HepG2 (cell line): Measurements from ENCODE around the gene TUBB4A. TPM values are rescaled to one million over a fixed set of nuclear protein-coding genes. Genes with fewer than 3 reads are reported as not detected.

Experiments
- KDM2A ChIP-seq: sonication (generic); formaldehyde crosslinking; IDR thresholded peaks from 2 replicates; pipeline ENCODE4 v1.4.0; 2020; ENCODE audit warnings: low read depth, missing genetic modification reagents, borderline replicate concordance
- MAFK ChIP-seq, 2 experiments: IDR thresholded peaks in 1 of 2; conservative IDR thresholded peaks in 1 of 2; 2 replicates each; pipeline ENCODE4 v1.6.1; 2011; ENCODE audit warnings: improper control_type of control experiment in 2 of 2, low read length in 2 of 2
- MBNL3 ChIP-seq: fragments of 250-450 bp; sonication (Bioruptor Pico); conservative IDR thresholded peaks from 2 replicates; pipeline ENCODE4 v1.8.0; 2022; ENCODE audit warnings: mild to moderate bottlenecking, inconsistent platforms
- MTF1 ChIP-seq: sonication (generic); formaldehyde crosslinking; IDR thresholded peaks from 2 replicates; pipeline ENCODE4 v1.5.0; 2020; ENCODE audit warnings: missing genetic modification reagents
- NCOR1 ChIP-seq: fragments of 200-600 bp; sonication (generic); IDR thresholded peaks from 2 replicates; pipeline ENCODE4 v1.7.0; 2017; ENCODE audit warnings: antibody characterized with exemption, low read length, borderline replicate concordance
- POLR2G ChIP-seq: fragments of 200-400 bp; formaldehyde crosslinking; IDR thresholded peaks from 2 replicates; pipeline ENCODE4 v1.6.1; 2018; ENCODE audit warnings: mild to moderate bottlenecking, low read depth, low read length, moderate library complexity
- PREB ChIP-seq: sonication (generic); formaldehyde crosslinking; IDR thresholded peaks from 2 replicates; pipeline ENCODE4 v1.4.0; 2020; ENCODE audit warnings: missing genetic modification reagents
- REST ChIP-seq, 2 experiments: IDR thresholded peaks; 2 replicates each; pipeline ENCODE4 v1.6.1; 2011 to 2012; ENCODE audit warnings: low read length in 2 of 2, borderline replicate concordance in 1 of 2, low read depth in 1 of 2, mild to moderate bottlenecking in 1 of 2, moderate library complexity in 1 of 2
- RFXAP ChIP-seq: sonication (generic); formaldehyde crosslinking; IDR thresholded peaks from 2 replicates; pipeline ENCODE4 v1.4.0; 2020; ENCODE audit warnings: missing genetic modification reagents, borderline replicate concordance
- SP2 ChIP-seq: sonication (generic); formaldehyde crosslinking; IDR thresholded peaks from 2 replicates; pipeline ENCODE4 v1.5.1; 2020; ENCODE audit warnings: mild to moderate bottlenecking, missing genetic modification reagents
- TBX2 ChIP-seq: sonication (generic); formaldehyde crosslinking; IDR thresholded peaks from 2 replicates; pipeline ENCODE4 v1.5.0; 2020; ENCODE audit warnings: missing genetic modification reagents, mild to moderate bottlenecking, borderline replicate concordance
- XRCC5 ChIP-seq: fragments of 200-400 bp; formaldehyde crosslinking; optimal IDR thresholded peaks from 2 replicates; pipeline ENCODE3; 2017; ENCODE audit warnings: mild to moderate bottlenecking, low read length
- ZNF12 ChIP-seq: sonication (generic); formaldehyde crosslinking; IDR thresholded peaks from 2 replicates; pipeline ENCODE4 v1.5.0; 2020; ENCODE audit warnings: missing genetic modification reagents
- ZNF484 ChIP-seq: sonication (generic); formaldehyde crosslinking; IDR thresholded peaks from 2 replicates; pipeline ENCODE4 v1.5.1; 2020; ENCODE audit warnings: mild to moderate bottlenecking, low read depth, missing genetic modification reagents, borderline replicate concordance
- ZNF512 ChIP-seq: sonication (generic); formaldehyde crosslinking; IDR thresholded peaks from 2 replicates; pipeline ENCODE4 v1.4.0; 2020; ENCODE audit warnings: mild to moderate bottlenecking, missing genetic modification reagents
- ZNF674 ChIP-seq: sonication (generic); formaldehyde crosslinking; IDR thresholded peaks from 2 replicates; pipeline ENCODE4 v1.5.0; 2020; ENCODE audit warnings: low read depth, mild to moderate bottlenecking, missing genetic modification reagents
- ZNF776 ChIP-seq: sonication (generic); formaldehyde crosslinking; IDR thresholded peaks from 2 replicates; pipeline ENCODE4 v1.4.0; 2020; ENCODE audit warnings: mild to moderate bottlenecking, missing genetic modification reagents
- polyA plus RNA-seq, 8 experiments: library from polyadenylated mRNA; depleted of rRNA in 3 of 8; stranded (reverse) in 7 of 8; unstranded in 1 of 8; fragments of >200 nt; fragmentation: Illumina TruSeq in 4 of 8; extraction: Trizol in 4 of 8; gene quantifications; 2 replicates each; pipeline versions ENCODE4 v1.2.1 to v1.2.3, GENCODE V29; 2011 to 2016; ENCODE audit warnings: low read depth in 4 of 8, missing spikeins in 1 of 8, mixed read lengths in 1 of 8; ENCODE audit not compliant: insufficient read depth in 1 of 8
- total RNA-seq, 5 experiments: library from RNA; depleted of rRNA; stranded (reverse); fragments of >200 nt; fragmentation: Illumina TruSeq; extraction: Trizol; gene quantifications; 2 replicates each; pipeline ENCODE4 v1.2.3, GENCODE V29; 2016; ENCODE audit warnings: low read depth in 1 of 5
- TF ChIP-seq, protein P1 (sequence below): IDR thresholded peaks from 2 replicates; pipeline ENCODE4 v1.6.1; 2012; ENCODE audit warnings: low read depth, low read length, improper control_type of control experiment
- TF ChIP-seq, protein P2 (sequence below): sonication (generic); formaldehyde crosslinking; IDR thresholded peaks from 2 replicates; pipeline ENCODE4 v1.8.1; 2023; ENCODE audit warnings: mild to moderate bottlenecking, inconsistent platforms, moderate library complexity, missing genetic modification reagents, borderline replicate concordance

The TUBB4A gene
- total and polyA plus RNA-seq, 2 of the 13 experiments (the other 11 are each of a cell fraction or from before 2014, with no cell fraction given), result not detected

- TF ChIP-seq XRCC5, result no peak
- peak; percentile 62; the same call in 1 of the 2 replicates for TF ChIP-seq KDM2A (CRISPR knock-in tag)
- TF ChIP-seq ZNF776 (CRISPR knock-in tag), result no peak; the same call in 1 of the 2 replicates
- no peak for TF ChIP-seq RFXAP (CRISPR knock-in tag)
- no peak for TF ChIP-seq MBNL3 (CRISPR knock-in tag)
- TF ChIP-seq TBX2 (CRISPR knock-in tag), result peak; percentile 47; the same call in 1 of the 2 replicates
- TF ChIP-seq ZNF484, result no peak
- peak; percentile 75 for TF ChIP-seq POLR2G
- 0 out of 4 replicates have a peak, but pooled peaks of 1 of the 2 experiments have one; percentile 17 for TF ChIP-seq REST (IDR thresholded peaks at IDR 0.05; ENCODE audit: borderline replicate concordance in 1 of 2, low read depth in 1 of 2, low read length in 2 of 2)
- TF ChIP-seq, protein P1, sequence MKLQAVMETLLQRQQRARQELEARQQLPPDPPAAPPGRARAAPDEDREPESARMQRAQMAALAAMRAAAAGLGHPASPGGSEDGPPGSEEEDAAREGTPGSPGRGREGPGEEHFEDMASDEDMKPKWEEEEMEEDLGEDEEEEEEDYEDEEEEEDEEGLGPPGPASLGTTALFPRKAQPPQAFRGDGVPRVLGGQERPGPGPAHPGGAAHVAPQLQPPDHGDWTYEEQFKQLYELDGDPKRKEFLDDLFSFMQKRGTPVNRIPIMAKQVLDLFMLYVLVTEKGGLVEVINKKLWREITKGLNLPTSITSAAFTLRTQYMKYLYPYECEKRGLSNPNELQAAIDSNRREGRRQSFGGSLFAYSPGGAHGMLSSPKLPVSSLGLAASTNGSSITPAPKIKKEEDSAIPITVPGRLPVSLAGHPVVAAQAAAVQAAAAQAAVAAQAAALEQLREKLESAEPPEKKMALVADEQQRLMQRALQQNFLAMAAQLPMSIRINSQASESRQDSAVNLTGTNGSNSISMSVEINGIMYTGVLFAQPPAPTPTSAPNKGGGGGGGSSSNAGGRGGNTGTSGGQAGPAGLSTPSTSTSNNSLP, result no peak
- TF ChIP-seq MAFK (conservative IDR thresholded peaks at IDR 0.05 in 1 of 2, IDR thresholded peaks at IDR 0.05 in 1 of 2; ENCODE audit: low read length in 2 of 2), result no peak
- no peak for TF ChIP-seq ZNF12 (CRISPR knock-in tag)
- TF ChIP-seq ZNF674 (CRISPR knock-in tag), result no peak
- TF ChIP-seq NCOR1, result no peak
- no peak for TF ChIP-seq MTF1
- peak; percentile 95 for TF ChIP-seq ZNF512 (CRISPR knock-in tag)
- TF ChIP-seq SP2 (CRISPR knock-in tag), result no peak
- TF ChIP-seq PREB (CRISPR knock-in tag), result no peak
- TF ChIP-seq, protein P2, sequence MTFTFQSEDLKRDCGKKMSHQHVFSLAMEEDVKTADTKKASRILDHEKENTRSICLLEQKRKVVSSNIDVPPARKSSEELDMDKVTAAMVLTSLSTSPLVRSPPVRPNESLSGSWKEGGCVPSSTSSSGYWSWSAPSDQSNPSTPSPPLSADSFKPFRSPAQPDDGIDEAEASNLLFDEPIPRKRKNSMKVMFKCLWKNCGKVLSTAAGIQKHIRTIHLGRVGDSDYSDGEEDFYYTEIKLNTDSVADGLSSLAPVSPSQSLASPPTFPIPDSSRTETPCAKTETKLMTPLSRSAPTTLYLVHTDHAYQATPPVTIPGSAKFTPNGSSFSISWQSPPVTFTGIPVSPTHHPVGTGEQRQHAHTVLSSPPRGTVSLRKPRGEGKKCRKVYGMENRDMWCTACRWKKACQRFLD (CRISPR knock-in tag), result no peak
Observed at GRCh38 chr19:6530386-6531162, 28.5 kb upstream of the TUBB4A start, which contains the start of gene TNFSF9 (continued).
